Keratinocyte (primary cell): ENCODE measurements around the gene TAPT1. TPM values are rescaled to one million over a fixed set of nuclear protein-coding genes. Genes with fewer than 3 reads are reported as not detected.

Source experiments
- DNase-seq: peaks from one replicate; pipeline ENCODE4 v3.0.0-alpha.2; 2011; ENCODE audit warnings: low read depth, missing footprints, low spot score
- FAIRE-seq: peaks from 2 replicates; lab custom pipeline; 2011; peaks lifted over from hg19 to GRCh38; lab: Jason Lieb, UNC
- H2AFZ ChIP-seq: 2 replicates; pipeline ENCODE4 v1.6.0; 2012; ENCODE audit warnings: low read length, control low read depth, inconsistent platforms; ENCODE audit not compliant: control insufficient read depth
- H3K27ac ChIP-seq: 2 replicates; pipeline ENCODE4 v1.5.1; 2011; ENCODE audit warnings: low read length; ENCODE audit not compliant: control insufficient read depth, insufficient read depth
- H3K27me3 ChIP-seq: 3 replicates; pipeline ENCODE4 v1.6.0; 2011; ENCODE audit warnings: low read length; ENCODE audit not compliant: control insufficient read depth, insufficient read depth; ENCODE audit errors: extremely low read depth
- H3K36me3 ChIP-seq, 2 experiments: 2 replicates in 1 of 2; 3 replicates in 1 of 2; pipeline ENCODE4 v1.5.1; 2011; ENCODE audit warnings: low read length in 2 of 2, mild to moderate bottlenecking in 1 of 2; ENCODE audit not compliant: control insufficient read depth in 2 of 2, insufficient read depth in 2 of 2; ENCODE audit errors: extremely low read depth in 1 of 2
- H3K4me1 ChIP-seq: 3 replicates; pipeline ENCODE4 v1.5.1; 2011; ENCODE audit warnings: low read length; ENCODE audit not compliant: control insufficient read depth, insufficient read depth; ENCODE audit errors: extremely low read depth
- H3K4me2 ChIP-seq: 3 replicates; pipeline ENCODE4 v1.6.0; 2011; ENCODE audit warnings: low read depth, low read length; ENCODE audit not compliant: control insufficient read depth, insufficient read depth; ENCODE audit errors: extremely low read depth
- H3K4me3 ChIP-seq, 3 experiments: fragments of 200-600 bp in 1 of 3; sonication (generic) in 1 of 3; 2 replicates in 2 of 3; 3 replicates in 1 of 3; pipeline ENCODE4 v1.5.1; 2011 to 2016; ENCODE audit warnings: low read length in 3 of 3, mild to moderate bottlenecking in 3 of 3, control low read depth in 2 of 3, inconsistent platforms in 1 of 3, low read depth in 1 of 3, mixed read lengths in 1 of 3, mixed run types in 1 of 3, moderate library complexity in 1 of 3; ENCODE audit not compliant: control insufficient read depth in 2 of 3, insufficient read depth in 2 of 3; ENCODE audit errors: extremely low read depth in 1 of 3
- H3K79me2 ChIP-seq: 2 replicates; pipeline ENCODE4 v1.6.0; 2012; ENCODE audit warnings: low read length; ENCODE audit not compliant: control insufficient read depth, insufficient read depth
- H3K9ac ChIP-seq: 3 replicates; pipeline ENCODE4 v1.6.0; 2011; ENCODE audit warnings: low read length; ENCODE audit not compliant: control insufficient read depth, insufficient read depth; ENCODE audit errors: extremely low read depth
- H3K9me1 ChIP-seq: 3 replicates; pipeline ENCODE4 v1.6.0; 2011; ENCODE audit warnings: low read length; ENCODE audit not compliant: control insufficient read depth, insufficient read depth; ENCODE audit errors: extremely low read depth
- H3K9me3 ChIP-seq: 2 replicates; pipeline ENCODE4 v1.5.1; 2012; ENCODE audit warnings: low read depth, low read length; ENCODE audit not compliant: control insufficient read depth
- H4K20me1 ChIP-seq: 3 replicates; pipeline ENCODE4 v1.6.0; 2011; ENCODE audit warnings: low read length; ENCODE audit not compliant: control insufficient read depth, insufficient read depth; ENCODE audit errors: extremely low read depth
- CTCF ChIP-seq, 3 experiments: IDR thresholded peaks in 1 of 3; conservative IDR thresholded peaks in 1 of 3; optimal IDR thresholded peaks in 1 of 3; 2 replicates in 2 of 3; 3 replicates in 1 of 3; pipeline versions ENCODE3 to v1.5.1; 2011; ENCODE audit warnings: low read length in 3 of 3, mild to moderate bottlenecking in 3 of 3, moderate library complexity in 2 of 3, control low read depth in 1 of 3, inconsistent platforms in 1 of 3; ENCODE audit not compliant: insufficient read depth in 2 of 3; ENCODE audit errors: extremely low read depth in 1 of 3
- EZH2 ChIP-seq: IDR thresholded peaks from one replicate; pipeline ENCODE4 v1.6.1; 2012; ENCODE audit warnings: inconsistent platforms, mild to moderate bottlenecking, low read length, moderate library complexity
- dilution Hi-C: fragments of 300-500 bp; cut with MboI; formaldehyde crosslinking; loops from one replicate; pipeline ENCODE4 v1.7.0; 2020; ENCODE audit warnings: low sequenced_read_pairs; ENCODE audit not compliant: extremely low pct_ligation_motif_present
- polyA plus RNA-seq, 5 experiments: library from polyadenylated mRNA; depleted of rRNA in 3 of 5; stranded (reverse) in 3 of 5; stranded (forward) in 1 of 5; unstranded in 1 of 5; fragments of >200 nt; gene quantifications; 1 replicate in 1 of 5; 2 replicates in 3 of 5; 3 replicates in 1 of 5; pipeline versions ENCODE4 v1.2.1 to v1.2.3, GENCODE V29; 2011 to 2012; ENCODE audit warnings: missing spikeins in 2 of 5, low read depth in 1 of 5, low replicate concordance in 1 of 5

Gene TAPT1
- polyA plus RNA-seq, 1 donor (not counting 4 experiments of a cell fraction or from before 2014, with no cell fraction given), result 10.7 TPM

DNA sequence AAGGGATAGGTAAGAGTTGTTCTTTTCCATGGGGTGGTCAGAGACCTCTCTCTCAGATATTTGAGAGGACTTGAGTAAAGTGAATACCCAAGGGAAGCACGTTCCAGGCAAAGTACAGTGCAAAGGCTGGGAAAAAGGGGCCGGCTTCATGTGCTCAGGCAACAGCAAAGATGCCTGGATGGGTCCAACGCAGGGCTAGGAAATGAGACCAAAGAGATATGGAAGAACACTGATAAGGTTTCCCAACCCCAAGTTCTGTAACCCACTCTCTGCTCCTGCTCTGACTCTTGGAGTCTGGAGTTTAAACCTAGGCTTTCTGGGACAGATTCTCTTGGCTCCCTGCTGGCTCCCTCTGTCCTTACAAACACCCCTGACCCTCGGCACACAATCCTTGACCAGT is 106.3 kb downstream of the TAPT1 start:
- TF ChIP-seq CTCF (optimal IDR thresholded peaks at IDR 0.05 in 1 of 3, IDR thresholded peaks at IDR 0.05 in 1 of 3, conservative IDR thresholded peaks at IDR 0.05 in 1 of 3; ENCODE audit: extremely low read depth in 1 of 3, insufficient read depth in 2 of 3, low read length in 3 of 3), result no peak
- no peaks in the 10 kb centered on the region for H3K36me3 ChIP-seq
- no peaks in the 10 kb centered on the region for H3K9me3 ChIP-seq
- no peak for DNase-seq
- H3K27ac ChIP-seq, result no peak overlapping the region
- no peaks in the 10 kb centered on the region for H3K9me1 ChIP-seq
- H3K27me3 ChIP-seq, result peaks cover 7% of the 10 kb centered on the region
- no peak for FAIRE-seq
- no peak overlapping the region for H3K4me2 ChIP-seq
- H2AFZ ChIP-seq, result no peak overlapping the region
- H3K4me3 ChIP-seq, result no peak overlapping the region
- H3K79me2 ChIP-seq, result no peaks in the 10 kb centered on the region
- no peaks in the 10 kb centered on the region for H3K4me1 ChIP-seq
- dilution Hi-C loops, result no loop called here
- H4K20me1 ChIP-seq, result no peaks in the 10 kb centered on the region
- no peak overlapping the region for H3K9ac ChIP-seq

GRCh38 chr4:16118090-16118489 is 108.2 kb downstream of the TAPT1 start:
- no peak overlapping the region for H3K4me3 ChIP-seq
- no peaks in the 10 kb centered on the region for H3K79me2 ChIP-seq
- DNase-seq (no peak), FAIRE-seq (no peak)
- H3K27ac ChIP-seq, result no peak overlapping the region
- H3K27me3 ChIP-seq, result peaks cover 5% of the 10 kb centered on the region
- H3K36me3 ChIP-seq, result no peaks in the 10 kb centered on the region
- no peaks in the 10 kb centered on the region for H3K4me1 ChIP-seq
- no peaks in the 10 kb centered on the region for H3K9me1 ChIP-seq
- no peaks in the 10 kb centered on the region for H3K9me3 ChIP-seq
- no peak overlapping the region for H3K9ac ChIP-seq
- dilution Hi-C loops, result no loop called here
- no peak overlapping the region for H3K4me2 ChIP-seq
- no peaks in the 10 kb centered on the region for H4K20me1 ChIP-seq
- H2AFZ ChIP-seq, result no peak overlapping the region
- TF ChIP-seq EZH2, result no peak
- no peak for TF ChIP-seq CTCF (optimal IDR thresholded peaks at IDR 0.05 in 1 of 3, IDR thresholded peaks at IDR 0.05 in 1 of 3, conservative IDR thresholded peaks at IDR 0.05 in 1 of 3; ENCODE audit: extremely low read depth in 1 of 3, insufficient read depth in 2 of 3, low read length in 3 of 3)
